NB4 (cell line): ENCODE data around the gene ESRRA.

Source experiments
- DNase-seq: peaks from one replicate; pipeline ENCODE4 v3.0.0; 2010; ENCODE audit warnings: low read depth
- H3K4me3 ChIP-seq: one replicate; pipeline ENCODE4 v1.5.1; 2011; ENCODE audit warnings: mild to moderate bottlenecking, low read depth, low read length, moderate library complexity
- MYC ChIP-seq: IDR thresholded peaks from 2 replicates; pipeline ENCODE4 v1.6.1; 2011; ENCODE audit warnings: low read depth, low read length
- POLR2A ChIP-seq: IDR thresholded peaks from 2 replicates; pipeline ENCODE4 v1.6.1; 2011; ENCODE audit warnings: mild to moderate bottlenecking; ENCODE audit not compliant: insufficient read length; ENCODE audit errors: extremely low read depth
- TF ChIP-seq, protein P1 (sequence below): IDR thresholded peaks from one replicate; pipeline ENCODE4 v1.5.1; 2012; ENCODE audit warnings: low read depth, low read length
- TF ChIP-seq, protein P2 (sequence below): IDR thresholded peaks from 2 replicates; pipeline ENCODE4 v1.6.1; 2011; ENCODE audit warnings: low read depth, low read length

The ESRRA gene

DNA sequence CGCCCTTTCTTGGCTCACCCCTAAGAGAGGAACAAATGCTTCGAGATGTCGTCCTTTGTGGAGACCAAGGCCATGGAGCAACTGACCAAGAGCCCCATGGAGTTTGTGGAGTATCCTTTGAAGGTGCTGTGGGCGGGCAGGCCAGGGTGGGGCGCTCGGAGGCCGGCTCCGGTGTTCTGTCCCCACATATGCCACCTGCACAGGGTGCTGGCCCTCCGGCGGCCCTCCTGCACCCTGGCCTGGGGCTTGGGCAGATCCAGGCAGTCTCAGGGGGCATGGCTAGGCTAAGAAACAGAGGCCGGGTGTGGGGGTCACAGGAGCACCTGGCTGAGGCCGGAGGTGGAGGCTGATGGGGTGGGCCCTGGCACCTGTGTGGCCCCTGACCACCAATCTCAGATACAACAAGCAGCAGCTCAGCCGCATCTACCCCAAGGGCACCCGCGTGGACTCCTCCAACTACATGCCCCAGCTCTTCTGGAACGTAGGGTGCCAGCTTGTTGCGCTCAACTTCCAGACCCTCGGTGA, 43.7 kb upstream of the ESRRA start:
- no peak for DNase-seq
- TF ChIP-seq, protein P1, sequence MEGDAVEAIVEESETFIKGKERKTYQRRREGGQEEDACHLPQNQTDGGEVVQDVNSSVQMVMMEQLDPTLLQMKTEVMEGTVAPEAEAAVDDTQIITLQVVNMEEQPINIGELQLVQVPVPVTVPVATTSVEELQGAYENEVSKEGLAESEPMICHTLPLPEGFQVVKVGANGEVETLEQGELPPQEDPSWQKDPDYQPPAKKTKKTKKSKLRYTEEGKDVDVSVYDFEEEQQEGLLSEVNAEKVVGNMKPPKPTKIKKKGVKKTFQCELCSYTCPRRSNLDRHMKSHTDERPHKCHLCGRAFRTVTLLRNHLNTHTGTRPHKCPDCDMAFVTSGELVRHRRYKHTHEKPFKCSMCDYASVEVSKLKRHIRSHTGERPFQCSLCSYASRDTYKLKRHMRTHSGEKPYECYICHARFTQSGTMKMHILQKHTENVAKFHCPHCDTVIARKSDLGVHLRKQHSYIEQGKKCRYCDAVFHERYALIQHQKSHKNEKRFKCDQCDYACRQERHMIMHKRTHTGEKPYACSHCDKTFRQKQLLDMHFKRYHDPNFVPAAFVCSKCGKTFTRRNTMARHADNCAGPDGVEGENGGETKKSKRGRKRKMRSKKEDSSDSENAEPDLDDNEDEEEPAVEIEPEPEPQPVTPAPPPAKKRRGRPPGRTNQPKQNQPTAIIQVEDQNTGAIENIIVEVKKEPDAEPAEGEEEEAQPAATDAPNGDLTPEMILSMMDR, result no peak
- no peak for TF ChIP-seq POLR2A
- TF ChIP-seq MYC, result no peak
- TF ChIP-seq, protein P2, sequence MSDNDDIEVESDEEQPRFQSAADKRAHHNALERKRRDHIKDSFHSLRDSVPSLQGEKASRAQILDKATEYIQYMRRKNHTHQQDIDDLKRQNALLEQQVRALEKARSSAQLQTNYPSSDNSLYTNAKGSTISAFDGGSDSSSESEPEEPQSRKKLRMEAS, result no peak
- no peak overlapping the region for H3K4me3 ChIP-seq

DNA sequence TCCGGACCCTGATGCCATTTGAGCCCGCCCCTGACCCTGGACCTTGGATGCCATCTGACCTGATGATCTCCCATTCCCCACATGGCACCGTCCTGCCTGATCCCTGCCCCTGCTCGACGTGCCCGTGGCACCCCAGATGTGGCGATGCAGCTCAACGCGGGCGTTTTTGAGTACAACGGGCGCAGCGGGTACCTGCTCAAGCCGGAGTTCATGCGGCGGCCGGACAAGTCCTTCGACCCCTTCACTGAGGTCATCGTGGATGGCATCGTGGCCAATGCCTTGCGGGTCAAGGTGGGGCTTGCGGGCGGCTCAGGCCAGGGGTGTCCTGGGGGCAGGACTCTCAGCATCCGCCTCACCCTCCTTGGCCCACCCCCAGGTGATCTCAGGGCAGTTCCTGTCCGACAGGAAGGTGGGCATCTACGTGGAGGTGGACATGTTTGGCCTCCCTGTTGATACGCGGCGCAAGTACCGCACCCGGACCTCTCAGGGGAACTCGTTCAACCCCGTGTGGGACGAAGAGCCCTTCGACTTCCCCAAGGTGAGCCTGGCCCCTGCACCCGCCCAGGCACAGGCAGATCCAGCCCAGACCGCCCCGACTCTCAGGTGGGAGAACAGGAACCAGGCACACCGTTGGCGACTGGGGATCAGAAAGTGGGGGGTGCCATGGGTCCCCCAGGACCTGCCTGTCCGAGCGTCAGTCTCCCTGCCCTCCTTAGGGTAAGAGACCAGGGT, 42.9 kb upstream of the ESRRA start:
- no peak for DNase-seq
- H3K4me3 ChIP-seq, result no peak overlapping the region
- no peak for TF ChIP-seq POLR2A
- no peak for TF ChIP-seq MYC
- TF ChIP-seq, protein P1, result no peak
- TF ChIP-seq, protein P2, result no peak

DNA sequence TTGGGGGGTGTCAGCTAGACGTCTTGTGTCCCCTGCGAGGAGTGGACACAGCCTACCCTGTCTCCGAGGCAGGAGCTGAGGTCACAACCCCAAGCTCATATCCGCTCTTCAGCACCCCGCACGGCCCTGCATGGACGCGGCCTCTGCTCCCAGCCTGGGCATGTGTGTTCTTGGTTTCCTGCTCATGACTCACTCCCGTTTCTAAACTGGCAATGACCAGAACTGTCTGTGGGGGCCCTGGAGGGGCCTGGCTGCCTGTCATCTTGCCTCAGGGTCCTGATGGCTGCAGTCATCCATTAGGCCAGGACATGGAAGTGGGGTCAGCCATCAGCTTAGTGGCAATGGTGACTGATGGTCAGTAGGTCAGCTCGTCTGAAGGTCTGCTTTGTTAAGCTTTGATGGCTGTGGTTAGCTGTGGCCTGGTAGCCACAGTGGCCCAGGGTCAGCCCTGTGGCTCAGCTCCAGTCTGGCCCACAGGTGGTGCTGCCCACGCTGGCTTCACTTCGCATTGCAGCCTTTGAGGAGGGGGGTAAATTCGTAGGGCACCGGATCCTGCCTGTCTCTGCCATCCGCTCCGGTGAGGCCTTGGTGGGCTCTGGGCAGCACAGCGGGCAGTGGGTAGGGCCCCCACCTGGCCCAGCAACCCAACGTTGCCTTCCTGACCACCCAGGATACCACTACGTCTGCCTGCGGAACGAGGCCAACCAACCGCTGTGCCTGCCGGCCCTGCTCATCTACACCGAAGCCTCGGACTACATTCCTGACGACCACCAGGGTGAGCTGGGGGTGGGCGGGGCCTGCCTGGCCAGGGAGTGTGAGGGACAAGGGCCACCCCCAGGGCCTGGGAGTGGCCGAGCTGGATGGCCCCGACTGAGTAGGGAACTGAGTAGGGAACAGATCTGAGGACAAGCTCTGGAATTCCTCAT, 42.0 kb upstream of the ESRRA start:
- no peak for DNase-seq
- H3K4me3 ChIP-seq, result no peak overlapping the region
- TF ChIP-seq, protein P1, result no peak
- TF ChIP-seq POLR2A (no peak), MYC (no peak)
- TF ChIP-seq, protein P2, result no peak

DNA sequence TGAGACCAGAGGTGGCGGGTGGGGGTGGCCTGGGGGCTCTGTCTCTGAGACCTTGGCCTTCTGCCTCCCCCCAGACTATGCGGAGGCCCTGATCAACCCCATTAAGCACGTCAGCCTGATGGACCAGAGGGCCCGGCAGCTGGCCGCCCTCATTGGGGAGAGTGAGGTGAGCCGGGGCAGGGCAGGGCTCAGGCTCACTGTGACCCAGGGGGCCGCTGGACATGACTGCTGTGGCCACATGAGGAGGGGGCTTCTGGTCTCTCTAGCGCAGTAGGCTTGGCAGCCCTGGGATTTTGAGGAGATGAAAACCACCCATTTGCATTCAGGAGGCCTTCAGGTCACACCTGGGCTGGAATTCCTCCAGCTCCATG, 41.4 kb upstream of the ESRRA start:
- H3K4me3 ChIP-seq, result no peak overlapping the region
- DNase-seq, result no peak
- TF ChIP-seq MYC (no peak), POLR2A (no peak)
- TF ChIP-seq, protein P1, result no peak
- TF ChIP-seq, protein P2, result no peak

DNA sequence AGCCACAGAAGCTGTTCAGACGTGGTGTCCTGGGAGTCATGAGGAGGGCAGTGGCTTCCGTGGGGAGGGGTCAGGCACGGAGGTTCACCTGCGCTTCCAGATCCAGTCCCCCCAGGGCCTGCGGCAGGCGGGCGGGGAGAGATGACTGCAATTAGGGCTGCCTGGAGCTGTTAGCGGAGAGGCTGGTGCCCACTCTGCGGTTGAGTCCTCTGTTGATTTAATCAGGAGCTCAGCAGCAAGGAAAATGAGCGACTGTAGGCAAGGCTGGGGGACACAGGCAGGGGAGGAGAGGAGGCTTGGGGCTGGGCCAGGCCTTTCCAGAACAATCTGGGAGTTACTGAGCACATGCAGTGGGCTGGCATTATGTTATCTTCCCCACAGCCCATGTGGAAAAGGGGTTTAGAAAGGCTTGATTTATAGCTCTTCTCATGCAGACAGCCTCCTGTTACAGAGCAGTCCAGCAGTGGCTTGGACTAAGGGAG, 40.9 kb upstream of the ESRRA start:
- no peak for DNase-seq
- TF ChIP-seq POLR2A (no peak), MYC (no peak)
- TF ChIP-seq, protein P2, result no peak
- TF ChIP-seq, protein P1, result no peak
- no peak overlapping the region for H3K4me3 ChIP-seq
